Measurements from ENCODE around the gene SLC26A8.
A peak's percentile ranks its signal among the peaks of the same experiment; 100 is the strongest.

Gene SLC26A8

DNA sequence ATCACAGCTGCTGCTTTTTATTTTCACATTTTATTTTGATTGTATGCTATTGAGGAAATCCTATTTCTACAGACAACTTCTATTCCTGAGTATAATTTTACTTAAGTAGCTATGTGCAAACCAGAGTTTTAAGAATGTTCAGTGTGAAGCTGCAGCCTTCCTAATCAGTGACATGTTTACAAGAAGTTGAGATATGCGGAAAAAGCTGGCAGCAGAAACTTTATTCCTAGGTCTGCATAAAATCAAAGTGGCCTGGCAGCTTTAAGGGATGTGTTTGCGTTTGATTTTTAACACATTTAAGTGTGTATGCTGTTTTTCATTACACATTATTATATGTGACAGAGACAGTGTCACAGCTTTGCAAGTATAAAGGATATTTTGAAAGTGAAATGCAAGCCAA is 29.4 kb upstream of the SLC26A8 start:
- Histone ChIP-seq H3K9ac (ENCODE audit: low read length in 5 of 5) (no peak overlapping the region), H3K36me3 (ENCODE audit: control insufficient read depth in 5 of 5, insufficient read depth in 5 of 5, low read length in 5 of 5) (peaks cover 0 to 7% (median 2%) of the 10 kb centered on the region in 5 donors), H3K4me1 (ENCODE audit: control insufficient read depth in 5 of 5, insufficient read depth in 5 of 5, low read length in 5 of 5) (peaks cover 0 to 28% (median 25%) of the 10 kb centered on the region in 5 donors), H3K9me3 (ENCODE audit: control insufficient read depth in 5 of 5, low read length in 5 of 5) (no peaks in the 10 kb centered on the region), H3K27ac (ENCODE audit: low read depth, low read length) (peak overlapping the region; percentile 11), H3K27me3 (ENCODE audit: control insufficient read depth in 5 of 5, insufficient read depth in 4 of 5, low read length in 5 of 5) (no peaks in the 10 kb centered on the region), H3K4me3 (ENCODE audit: low read depth in 1 of 5, low read length in 5 of 5) (no peak overlapping the region)

DNA sequence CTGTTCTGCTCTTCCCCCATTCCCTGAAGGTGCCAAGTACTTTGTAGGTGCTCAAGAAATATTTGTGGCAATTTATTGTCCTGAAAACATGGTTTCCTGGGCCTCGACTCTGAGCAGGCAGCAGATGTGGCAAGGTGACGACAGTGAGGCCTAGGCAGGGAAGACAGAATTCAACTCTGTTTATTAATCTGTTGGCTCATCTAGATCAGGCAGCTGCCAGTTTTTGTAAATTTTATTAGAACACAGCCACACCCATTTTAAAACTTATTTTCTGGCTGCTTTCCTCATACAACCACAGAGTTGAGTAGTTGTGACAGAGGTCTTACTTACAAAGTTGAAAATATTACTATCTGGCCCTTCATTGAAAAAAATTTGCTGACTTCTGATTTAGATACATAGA is 27.7 kb upstream of the SLC26A8 start:
- no peak overlapping the region for H3K4me3 ChIP-seq (ENCODE audit: low read depth in 1 of 5, low read length in 5 of 5)
- peaks cover 0 to 28% (median 25%) of the 10 kb centered on the region in 5 donors for H3K4me1 ChIP-seq (ENCODE audit: control insufficient read depth in 5 of 5, insufficient read depth in 5 of 5, low read length in 5 of 5)
- no peaks in the 10 kb centered on the region for H3K9me3 ChIP-seq (ENCODE audit: control insufficient read depth in 5 of 5, low read length in 5 of 5)
- H3K27ac ChIP-seq (ENCODE audit: low read depth, low read length) = peak overlapping the region; percentile 47
- peaks cover 0 to 7% (median 2%) of the 10 kb centered on the region in 5 donors for H3K36me3 ChIP-seq (ENCODE audit: control insufficient read depth in 5 of 5, insufficient read depth in 5 of 5, low read length in 5 of 5)
- H3K9ac ChIP-seq (ENCODE audit: low read length in 5 of 5) = peak overlapping the region in 1 of 5 donors; percentile 4
- no peaks in the 10 kb centered on the region for H3K27me3 ChIP-seq (ENCODE audit: control insufficient read depth in 5 of 5, insufficient read depth in 4 of 5, low read length in 5 of 5)

DNA sequence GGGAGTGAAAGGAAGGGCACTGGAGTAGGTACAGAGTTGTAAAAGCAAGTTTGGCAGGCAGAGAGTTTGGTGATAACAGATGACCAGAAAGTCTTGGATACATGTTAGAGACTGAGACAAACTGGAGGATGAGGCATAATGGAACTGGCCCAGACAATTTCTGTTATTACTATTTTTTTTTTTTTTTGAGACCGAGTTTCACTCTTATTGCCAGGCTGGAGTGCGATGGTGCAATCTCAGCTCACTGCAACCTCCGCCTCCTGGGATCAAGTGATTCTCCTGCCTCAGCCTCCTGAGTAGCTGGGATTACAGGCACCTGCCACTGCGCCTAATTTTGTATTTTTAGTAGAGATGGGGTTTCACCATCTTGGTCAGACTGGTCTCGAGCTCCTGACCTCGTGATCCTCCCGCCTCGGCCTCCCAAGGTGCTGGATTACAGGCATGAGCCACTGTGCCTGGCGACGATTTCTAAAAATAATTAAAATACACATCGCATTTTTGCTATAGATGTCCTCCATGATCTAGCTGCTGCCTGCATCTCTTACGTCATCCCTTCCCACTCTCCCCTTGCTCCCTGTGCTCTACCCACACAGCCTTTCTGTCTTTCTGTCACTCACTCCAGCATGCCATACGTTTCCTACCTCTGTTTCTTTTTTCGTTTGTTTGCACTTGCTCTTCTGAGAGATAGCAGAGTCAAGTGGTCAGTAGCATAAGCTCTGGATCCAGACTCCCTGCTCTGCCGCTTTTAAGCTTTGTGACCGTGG is 26.7 kb upstream of the SLC26A8 start:
- no peaks in the 10 kb centered on the region for H3K9me3 ChIP-seq (ENCODE audit: control insufficient read depth in 5 of 5, low read length in 5 of 5)
- no peak overlapping the region for H3K27ac ChIP-seq (ENCODE audit: low read depth, low read length)
- H3K4me1 ChIP-seq (ENCODE audit: control insufficient read depth in 5 of 5, insufficient read depth in 5 of 5, low read length in 5 of 5) = peaks cover 0 to 25% (median 23%) of the 10 kb centered on the region in 5 donors
- no peak overlapping the region for H3K9ac ChIP-seq (ENCODE audit: low read length in 5 of 5)
- H3K36me3 ChIP-seq (ENCODE audit: control insufficient read depth in 5 of 5, insufficient read depth in 5 of 5, low read length in 5 of 5) = peaks cover 0 to 7% (median 2%) of the 10 kb centered on the region in 5 donors
- no peaks in the 10 kb centered on the region for H3K27me3 ChIP-seq (ENCODE audit: control insufficient read depth in 5 of 5, insufficient read depth in 4 of 5, low read length in 5 of 5)
- no peak overlapping the region for H3K4me3 ChIP-seq (ENCODE audit: low read depth in 1 of 5, low read length in 5 of 5)

DNA sequence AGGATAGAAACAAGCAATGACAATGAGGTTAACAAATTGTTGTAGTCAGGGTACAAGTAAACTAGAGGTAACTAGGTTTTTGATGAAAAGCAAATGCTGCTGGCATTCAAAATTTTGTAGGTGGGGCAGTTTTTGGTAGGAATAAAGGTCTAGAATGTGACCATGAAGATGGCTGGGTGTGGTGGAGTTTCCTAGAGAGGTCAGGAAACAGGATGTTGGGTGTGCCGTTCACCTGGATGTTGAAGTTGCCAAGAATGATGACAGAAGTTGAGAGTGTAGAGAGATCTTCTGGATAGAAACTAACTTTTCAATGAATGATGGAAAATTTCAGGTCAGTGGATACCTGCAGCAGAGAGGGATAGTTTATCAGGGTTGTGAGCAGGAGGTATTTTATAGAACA is 25.9 kb upstream of the SLC26A8 start:
- Histone ChIP-seq H3K27ac (ENCODE audit: low read depth, low read length) (no peak overlapping the region), H3K4me1 (ENCODE audit: control insufficient read depth in 5 of 5, insufficient read depth in 5 of 5, low read length in 5 of 5) (peaks cover 0 to 25% (median 22%) of the 10 kb centered on the region in 5 donors), H3K4me3 (ENCODE audit: low read depth in 1 of 5, low read length in 5 of 5) (no peak overlapping the region), H3K27me3 (ENCODE audit: control insufficient read depth in 5 of 5, insufficient read depth in 4 of 5, low read length in 5 of 5) (no peaks in the 10 kb centered on the region), H3K9ac (ENCODE audit: low read length in 5 of 5) (no peak overlapping the region), H3K36me3 (ENCODE audit: control insufficient read depth in 5 of 5, insufficient read depth in 5 of 5, low read length in 5 of 5) (peaks cover 0 to 7% (median 2%) of the 10 kb centered on the region in 5 donors), H3K9me3 (ENCODE audit: control insufficient read depth in 5 of 5, low read length in 5 of 5) (no peaks in the 10 kb centered on the region)

DNA sequence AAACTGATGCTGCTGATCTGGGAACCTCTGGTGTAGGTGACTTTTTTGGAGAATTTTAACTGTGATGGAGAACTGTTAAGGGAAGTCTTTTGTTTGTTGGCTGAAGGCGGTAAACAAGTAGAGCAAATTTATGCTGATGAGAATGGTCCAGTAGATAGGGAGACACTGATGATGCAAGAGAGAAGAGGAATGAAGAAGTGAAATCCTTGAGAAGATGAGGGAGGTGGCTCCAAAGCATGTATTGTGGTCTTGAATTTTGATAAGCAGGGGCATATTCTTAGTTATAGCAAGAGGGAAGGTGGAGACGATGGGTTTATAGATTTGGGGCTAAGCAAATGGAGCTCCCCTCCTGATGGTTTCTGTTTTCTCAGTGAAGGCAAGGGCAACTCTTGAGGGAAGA is 25.1 kb upstream of the SLC26A8 start:
- Histone ChIP-seq H3K9me3 (ENCODE audit: control insufficient read depth in 5 of 5, low read length in 5 of 5) (no peaks in the 10 kb centered on the region), H3K36me3 (ENCODE audit: control insufficient read depth in 5 of 5, insufficient read depth in 5 of 5, low read length in 5 of 5) (peaks cover 0 to 7% (median 2%) of the 10 kb centered on the region in 5 donors), H3K9ac (ENCODE audit: low read length in 5 of 5) (no peak overlapping the region), H3K4me1 (ENCODE audit: control insufficient read depth in 5 of 5, insufficient read depth in 5 of 5, low read length in 5 of 5) (peaks cover 0 to 23% (median 22%) of the 10 kb centered on the region in 5 donors), H3K27me3 (ENCODE audit: control insufficient read depth in 5 of 5, insufficient read depth in 4 of 5, low read length in 5 of 5) (no peaks in the 10 kb centered on the region), H3K4me3 (ENCODE audit: low read depth in 1 of 5, low read length in 5 of 5) (no peak overlapping the region), H3K27ac (ENCODE audit: low read depth, low read length) (no peak overlapping the region)

DNA sequence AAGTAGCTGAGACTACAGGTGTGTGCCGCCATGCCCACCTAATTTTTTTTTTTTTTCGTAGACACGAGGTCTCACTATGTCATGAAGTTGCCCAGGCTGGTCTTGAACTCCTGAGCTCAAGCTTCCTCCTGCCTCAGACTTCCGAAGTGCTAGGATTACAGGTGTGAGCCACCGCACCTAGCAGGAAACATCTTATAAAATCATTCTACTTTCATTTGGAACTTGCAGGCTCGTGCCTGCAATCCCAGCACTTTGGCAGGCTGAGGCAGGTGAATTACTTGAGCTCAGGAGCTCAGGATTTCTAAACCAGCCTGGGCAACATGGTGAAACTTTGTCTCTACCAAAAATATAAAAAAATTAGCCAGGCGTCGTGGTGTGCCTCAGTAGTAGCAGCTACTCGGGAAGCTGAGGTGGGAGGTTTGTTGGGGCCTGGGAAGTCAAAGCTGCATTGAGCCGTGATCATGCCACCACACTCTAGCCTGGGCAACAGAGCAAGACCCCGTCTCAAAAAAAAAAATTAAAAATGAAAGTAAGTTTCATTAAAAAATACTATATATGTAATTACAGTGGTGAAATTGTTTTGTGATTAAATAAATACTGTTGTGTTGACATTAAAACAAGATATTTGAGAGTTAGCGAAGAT is 18.3 kb upstream of the SLC26A8 start:
- H3K4me1 ChIP-seq (ENCODE audit: control insufficient read depth in 5 of 5, insufficient read depth in 5 of 5, low read length in 5 of 5) = peaks cover 3 to 22% (median 18%) of the 10 kb centered on the region in 5 donors
- no peaks in the 10 kb centered on the region for H3K36me3 ChIP-seq (ENCODE audit: control insufficient read depth in 5 of 5, insufficient read depth in 5 of 5, low read length in 5 of 5)
- no peaks in the 10 kb centered on the region for H3K27me3 ChIP-seq (ENCODE audit: control insufficient read depth in 5 of 5, insufficient read depth in 4 of 5, low read length in 5 of 5)
- H3K27ac ChIP-seq (ENCODE audit: low read depth, low read length) = no peak overlapping the region
- no peaks in the 10 kb centered on the region for H3K9me3 ChIP-seq (ENCODE audit: control insufficient read depth in 5 of 5, low read length in 5 of 5)
- no peak overlapping the region for H3K4me3 ChIP-seq (ENCODE audit: low read depth in 1 of 5, low read length in 5 of 5)
- no peak overlapping the region for H3K9ac ChIP-seq (ENCODE audit: low read length in 5 of 5)

DNA sequence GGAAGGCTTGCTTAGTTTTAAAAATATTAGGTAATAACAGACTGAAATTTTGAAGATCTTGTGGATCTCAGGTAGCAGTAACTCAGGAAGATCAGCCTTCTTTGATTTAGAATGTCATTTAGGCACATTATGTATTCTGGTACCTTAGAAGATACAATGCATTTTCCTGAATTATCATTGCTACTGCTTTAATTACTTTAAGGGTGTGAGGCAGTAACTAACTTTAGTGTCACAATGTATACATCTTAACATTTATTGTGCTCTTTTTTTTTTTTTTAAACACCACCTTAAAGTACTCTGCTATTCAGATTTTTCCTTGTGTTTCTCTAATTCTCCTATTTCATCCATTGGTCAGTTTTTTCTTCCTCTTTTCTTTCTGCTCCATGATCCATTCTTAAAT is 16.5 kb upstream of the SLC26A8 start:
- Histone ChIP-seq H3K9me3 (ENCODE audit: control insufficient read depth in 5 of 5, low read length in 5 of 5) (no peaks in the 10 kb centered on the region), H3K27me3 (ENCODE audit: control insufficient read depth in 5 of 5, insufficient read depth in 4 of 5, low read length in 5 of 5) (no peaks in the 10 kb centered on the region), H3K4me1 (ENCODE audit: control insufficient read depth in 5 of 5, insufficient read depth in 5 of 5, low read length in 5 of 5) (peaks cover 3 to 29% (median 20%) of the 10 kb centered on the region in 5 donors), H3K9ac (ENCODE audit: low read length in 5 of 5) (no peak overlapping the region), H3K27ac (ENCODE audit: low read depth, low read length) (no peak overlapping the region), H3K36me3 (ENCODE audit: control insufficient read depth in 5 of 5, insufficient read depth in 5 of 5, low read length in 5 of 5) (no peaks in the 10 kb centered on the region), H3K4me3 (ENCODE audit: low read depth in 1 of 5, low read length in 5 of 5) (no peak overlapping the region)

DNA sequence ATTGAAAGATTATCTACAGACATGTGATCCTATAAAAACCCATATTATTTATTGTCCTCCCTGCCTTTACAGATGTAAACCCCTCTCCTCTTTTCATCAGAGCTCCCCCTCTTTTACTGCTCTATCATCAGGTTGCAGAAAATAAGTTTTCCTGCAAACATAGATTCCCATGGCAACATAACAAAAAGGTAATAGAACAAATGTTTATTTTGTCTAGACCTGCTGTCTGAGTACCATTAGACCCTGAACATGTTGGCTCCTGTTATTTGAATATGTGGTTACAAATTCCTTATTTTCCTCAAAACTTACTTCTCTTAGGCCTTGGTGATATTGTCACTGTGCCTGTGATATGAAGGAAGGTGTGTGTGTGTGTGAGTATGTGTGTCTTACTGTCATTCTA is 14.7 kb upstream of the SLC26A8 start:
- no peaks in the 10 kb centered on the region for H3K27me3 ChIP-seq (ENCODE audit: control insufficient read depth in 5 of 5, insufficient read depth in 4 of 5, low read length in 5 of 5)
- no peaks in the 10 kb centered on the region for H3K36me3 ChIP-seq (ENCODE audit: control insufficient read depth in 5 of 5, insufficient read depth in 5 of 5, low read length in 5 of 5)
- H3K27ac ChIP-seq (ENCODE audit: low read depth, low read length) = peak overlapping the region; percentile 33
- no peaks in the 10 kb centered on the region for H3K9me3 ChIP-seq (ENCODE audit: control insufficient read depth in 5 of 5, low read length in 5 of 5)
- no peak overlapping the region for H3K4me3 ChIP-seq (ENCODE audit: low read depth in 1 of 5, low read length in 5 of 5)
- H3K9ac ChIP-seq (ENCODE audit: low read length in 5 of 5) = peak overlapping the region in 4 of 5 donors; percentile 9 to 57 (median 36)
- peaks cover 3 to 42% (median 34%) of the 10 kb centered on the region in 5 donors for H3K4me1 ChIP-seq (ENCODE audit: control insufficient read depth in 5 of 5, insufficient read depth in 5 of 5, low read length in 5 of 5)

DNA sequence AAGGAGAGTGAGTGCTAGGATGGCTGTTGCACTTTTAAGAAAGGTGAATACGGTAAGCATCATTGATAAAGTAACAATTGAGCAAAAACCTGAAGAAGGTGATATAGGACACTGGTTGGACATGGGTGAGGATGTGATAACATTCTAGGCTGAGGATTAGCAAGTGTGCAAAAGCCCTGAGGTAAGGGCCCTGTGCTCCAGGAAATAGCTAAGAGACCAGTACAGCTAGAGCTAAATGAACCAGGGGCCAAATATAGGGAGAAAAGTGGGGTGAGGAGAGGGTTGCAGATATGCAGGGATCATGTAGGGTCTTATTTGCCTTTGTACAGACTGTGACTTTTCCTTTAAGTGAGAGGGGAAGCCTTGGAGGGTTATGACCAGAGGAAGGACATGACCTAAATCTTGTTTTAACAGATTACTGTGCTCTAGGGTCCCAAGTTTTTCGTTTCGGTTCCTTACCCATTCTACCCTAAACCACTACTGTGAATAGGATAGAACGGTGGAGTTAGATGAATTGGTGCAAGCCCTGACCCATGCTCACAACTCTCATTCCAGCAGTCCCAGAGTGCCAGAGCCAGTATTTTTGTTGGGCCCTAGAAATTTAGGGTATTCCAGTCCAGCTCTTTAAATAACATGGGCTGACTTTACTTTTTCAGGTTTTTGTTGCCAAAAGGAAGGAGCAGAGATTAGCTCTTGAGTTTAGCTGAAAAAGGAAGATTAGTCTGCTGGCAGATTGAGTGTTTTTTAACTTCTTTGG is 13.9 kb upstream of the SLC26A8 start:
- peak overlapping the region in 4 of 5 donors; percentile 9 to 57 (median 36) for H3K9ac ChIP-seq (ENCODE audit: low read length in 5 of 5)
- H3K4me1 ChIP-seq (ENCODE audit: control insufficient read depth in 5 of 5, insufficient read depth in 5 of 5, low read length in 5 of 5) = peaks cover 3 to 49% (median 38%) of the 10 kb centered on the region in 5 donors
- peak overlapping the region in 1 of 5 donors; percentile 9 for H3K4me3 ChIP-seq (ENCODE audit: low read depth in 1 of 5, low read length in 5 of 5)
- no peaks in the 10 kb centered on the region for H3K36me3 ChIP-seq (ENCODE audit: control insufficient read depth in 5 of 5, insufficient read depth in 5 of 5, low read length in 5 of 5)
- no peaks in the 10 kb centered on the region for H3K9me3 ChIP-seq (ENCODE audit: control insufficient read depth in 5 of 5, low read length in 5 of 5)
- peak overlapping the region; percentile 33 for H3K27ac ChIP-seq (ENCODE audit: low read depth, low read length)
- H3K27me3 ChIP-seq (ENCODE audit: control insufficient read depth in 5 of 5, insufficient read depth in 4 of 5, low read length in 5 of 5) = no peaks in the 10 kb centered on the region

DNA sequence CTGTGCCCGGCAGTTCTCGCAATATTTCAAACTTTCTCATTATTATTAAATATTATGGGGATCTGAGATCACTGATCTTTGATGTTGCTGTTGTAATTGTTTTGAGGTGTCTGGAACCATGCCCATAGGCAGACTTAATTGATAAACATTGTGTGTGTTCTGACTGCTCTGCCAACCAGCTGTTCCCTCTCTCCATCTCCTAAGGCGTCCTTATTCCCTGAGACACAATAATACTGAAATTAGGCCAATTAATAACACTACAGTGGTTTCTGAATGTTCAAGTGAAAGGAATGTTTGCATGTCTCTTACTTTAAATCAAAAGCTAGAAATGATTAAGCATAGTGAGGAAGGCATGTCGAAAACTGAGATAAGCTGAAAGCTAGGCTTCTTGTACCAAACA is 10.8 kb upstream of the SLC26A8 start:
- H3K4me1 ChIP-seq (ENCODE audit: control insufficient read depth in 5 of 5, insufficient read depth in 5 of 5, low read length in 5 of 5) = peaks cover 3 to 62% (median 49%) of the 10 kb centered on the region in 5 donors
- no peak overlapping the region for H3K27ac ChIP-seq (ENCODE audit: low read depth, low read length)
- H3K9ac ChIP-seq (ENCODE audit: low read length in 5 of 5) = no peak overlapping the region

More for the DNA sequence above, 10.8 kb upstream of the SLC26A8 start:
- no peaks in the 10 kb centered on the region for H3K9me3 ChIP-seq (ENCODE audit: control insufficient read depth in 5 of 5, low read length in 5 of 5)
- no peaks in the 10 kb centered on the region for H3K27me3 ChIP-seq (ENCODE audit: control insufficient read depth in 5 of 5, insufficient read depth in 4 of 5, low read length in 5 of 5)
- no peaks in the 10 kb centered on the region for H3K36me3 ChIP-seq (ENCODE audit: control insufficient read depth in 5 of 5, insufficient read depth in 5 of 5, low read length in 5 of 5)
- no peak overlapping the region for H3K4me3 ChIP-seq (ENCODE audit: low read depth in 1 of 5, low read length in 5 of 5)

Data from subcutaneous abdominal adipose tissue (tissue), 5 donors.